Measurements from ENCODE around the gene GOLGA6C.
"Not testable (repeated sequence)": the region's sequence is repeated elsewhere in the genome, so short reads cannot be mapped to it uniquely, and the experiment has no call there.

Gene GOLGA6C

GRCh38 chr15:75314552-75315290 is 56.6 kb downstream of the GOLGA6C start:
- no peak for DNase-seq (ENCODE audit: extremely low read depth in 1 of 2, low read depth in 1 of 2)

GRCh38 chr15:75319231-75319897 is 61.2 kb downstream of the GOLGA6C start:
- DNase-seq (ENCODE audit: extremely low read depth in 1 of 2, low read depth in 1 of 2): not testable (repeated sequence)
